Ovary (tissue), 10 donors: Measurements from ENCODE around the gene GRIFIN. TPM values are rescaled to one million over a fixed set of nuclear protein-coding genes. Genes with fewer than 3 reads are reported as not detected.

Source experiments
- DNase-seq, 5 donors: peaks; one replicate each; pipeline ENCODE4 v3.0.0-alpha.2; 2019 to 2020
- H3K27ac ChIP-seq, 2 donors: fragments of 200-600 bp; one replicate each; pipeline versions ENCODE4 v1.5.1 to v1.8.0; 2019 to 2022
- H3K27me3 ChIP-seq: fragments of 200-600 bp; one replicate; pipeline ENCODE4 v1.8.0; 2022
- H3K36me3 ChIP-seq: fragments of 200-600 bp; sonication (generic); one replicate; pipeline ENCODE4 v1.5.1; 2019
- H3K4me1 ChIP-seq: one replicate; pipeline ENCODE4 v1.8.1; 2013; ENCODE audit warnings: mild to moderate bottlenecking, moderate library complexity; ENCODE audit not compliant: insufficient read depth
- H3K4me3 ChIP-seq: fragments of 200-600 bp; sonication (generic); one replicate; pipeline ENCODE4 v1.5.1; 2017
- H3K9me3 ChIP-seq, 2 donors: fragments of 200-600 bp in 1 of 2; sonication (generic) in 1 of 2; one replicate each; pipeline versions ENCODE4 v1.5.1 to v1.8.1; 2013 to 2019; ENCODE audit warnings: mild to moderate bottlenecking in 1 of 2, moderate library complexity in 1 of 2
- CTCF ChIP-seq, 3 donors: fragments of 450-650 bp in 2 of 3; fragments of 200-600 bp in 1 of 3; IDR thresholded peaks; one replicate each; pipeline versions ENCODE4 v1.5.1 to v1.8.0; 2016 to 2022; ENCODE audit warnings: antibody characterized with exemption in 3 of 3, mild to moderate bottlenecking in 1 of 3
- EP300 ChIP-seq: sonication (generic); formaldehyde crosslinking; IDR thresholded peaks from one replicate; pipeline ENCODE4 v1.6.1; 2017; ENCODE audit warnings: antibody characterized with exemption
- POLR2A ChIP-seq: fragments of 450-650 bp; IDR thresholded peaks from one replicate; pipeline ENCODE4 v1.6.1; 2017; ENCODE audit warnings: antibody characterized with exemption, mild to moderate bottlenecking, moderate library complexity
- WGBS, 3 donors: extraction: QIAGEN DNeasy Blood & Tissue Kit in 1 of 3; methylation state at CpG; one replicate each; pipeline versions ENCODE4 v1.1.5 to v1.1.7; 2013 to 2017; 5-methylcytosine and 5-hydroxymethylcytosine counted together
- intact Hi-C, 4 donors: fragments of 100-400 bp; cut with DNase I; formaldehyde crosslinking; loops; one replicate each; pipeline versions ENCODE4 v1.11.0 to v1.15.1; 2022 to 2023
- long read RNA-seq, 3 donors: library from polyadenylated mRNA in 2 of 3; unstranded in 2 of 3; transcript quantifications; one replicate each; pipeline ENCODE4 v2.0.0 and lab custom pipeline, GENCODE V29; 2021 to 2026
- polyA plus RNA-seq, 2 donors: library from polyadenylated mRNA; stranded (reverse); fragments of 200-250 nt in 1 of 2; fragments of 350-450 nt in 1 of 2; fragmentation: Illumina TruSeq in 1 of 2; extraction: RNeasy Lipid Tissue Mini Kit (QIAGEN cat#74804) in 1 of 2; gene quantifications; one replicate each; pipeline ENCODE4 v1.2.3, GENCODE V29; 2013 to 2014
- total RNA-seq, 7 donors: library from RNA; depleted of rRNA in 2 of 7; stranded (reverse); fragments of >200 nt in 2 of 7; fragmentation: NEBNext Ultra II Directional in 3 of 7; extraction: Animal tissue kit (Norgen Biotek cat#: 25700) in 3 of 7; gene quantifications; one replicate each; pipeline versions ENCODE4 v1.1.0 to v1.2.4, GENCODE V29; 2016 to 2023
- donor health status: DM: no; HTN: no; CAD: no; lungs with moderate emphysema.
- donor health status: DM: no; HTN: no; CAD: no.
- donor health status: Bipolar disorder and iron deficiency.
- donor health status: DM: yes; HTN: yes; CAD: no.
- donor health status: DM: no; HTN: no; CAD: no.
- donor health status: DM: yes; HTN: yes; CAD: no.

The GRIFIN gene
- total RNA-seq: not detected
- polyA plus RNA-seq: not detected
- long read RNA-seq, donor 1: 0 reads
- long read RNA-seq, donor 2: 0 reads
- long read RNA-seq, donor 3: 0 reads

- no peak for DNase-seq
- Histone ChIP-seq H3K36me3 (no peaks in the 10 kb centered on the region), H3K27ac (no peak within 1 kb of the TSS), H3K4me3 (no peak within 1 kb of the TSS), H3K27me3 (no peaks in the 10 kb centered on the region), H3K4me1 (no peaks in the 10 kb centered on the region), H3K9me3 (no peaks in the 10 kb centered on the region)
- WGBS, 3 donors: 50 to 57% (median 51%) methylated on average over 12 to 16 of the region's 16 CpGs
- intact Hi-C loops: loop anchor here in 1 of 4 donors (10.0 kb wide), 1 partner anchor 99 kb away; no protein-coding TSS in a partner anchor
- no peak for TF ChIP-seq POLR2A
- no peak for TF ChIP-seq CTCF (IDR thresholded peaks at IDR 0.05)
- TF ChIP-seq EP300: no peak
These were observed at the start of gene GRIFIN for GRCh38 chr7:2476298-2476697. GRIFIN (minus strand) TSS chr7:2476398; CDS start chr7:2476383, 15 bp downstream.

GRCh38 chr7:2524808-2525657, 48.8 kb upstream of the GRIFIN start:
- intact Hi-C loops: no loop called here
- no peak for DNase-seq
- Histone ChIP-seq H3K36me3 (no peaks in the 10 kb centered on the region), H3K4me3 (no peak overlapping the region), H3K4me1 (peaks cover 9% of the 10 kb centered on the region), H3K27ac (no peak overlapping the region), H3K9me3 (no peaks in the 10 kb centered on the region), H3K27me3 (no peaks in the 10 kb centered on the region)
- 84 to 90% (median 89%) methylated on average over 42 to 53 of the region's 53 CpGs for WGBS, 3 donors
- TF ChIP-seq EP300 (no peak), CTCF (IDR thresholded peaks at IDR 0.05) (no peak), POLR2A (no peak)

GRCh38 chr7:2523941-2524807, 48.0 kb upstream of the GRIFIN start:
- TF ChIP-seq POLR2A: no peak
- no peak for TF ChIP-seq CTCF (IDR thresholded peaks at IDR 0.05)
- no peak for TF ChIP-seq EP300
- Histone ChIP-seq H3K4me3 (no peak overlapping the region), H3K36me3 (no peaks in the 10 kb centered on the region), H3K27ac (no peak overlapping the region), H3K9me3 (no peaks in the 10 kb centered on the region), H3K4me1 (peaks cover 9% of the 10 kb centered on the region), H3K27me3 (no peaks in the 10 kb centered on the region)
- intact Hi-C loops: no loop called here
- 63 to 70% (median 68%) methylated on average over 48 to 51 of the region's 51 CpGs for WGBS, 3 donors
- DNase-seq: peak in 1 of 5 donors; percentile 48

- no peaks in the 10 kb centered on the region for H3K27me3 ChIP-seq
- H3K27ac ChIP-seq: no peak overlapping the region
- DNase-seq: no peak
These were observed 47.3 kb upstream of the GRIFIN start for GRCh38 chr7:2523461-2523936.

More at GRCh38 chr7:2523461-2523936, 47.3 kb upstream of the GRIFIN start:
- Histone ChIP-seq H3K4me3 (no peak overlapping the region), H3K9me3 (no peaks in the 10 kb centered on the region), H3K4me1 (peaks cover 9% of the 10 kb centered on the region), H3K36me3 (no peaks in the 10 kb centered on the region)
- no peak for TF ChIP-seq CTCF (IDR thresholded peaks at IDR 0.05)
- no peak for TF ChIP-seq EP300
- no peak for TF ChIP-seq POLR2A
- WGBS, 3 donors: 41 to 47% (median 46%) methylated on average over 6 to 22 of the region's 22 CpGs
- intact Hi-C loops: no loop called here
